H1 (cell line): ENCODE measurements around the gene ATP7A. TPM values are rescaled to one million over a fixed set of nuclear protein-coding genes. Genes with fewer than 3 reads are reported as not detected.

Source experiments
- CTCF ChIA-PET: fragments of 300-600 bp; sonication (Branson Sonifier 250); formaldehyde crosslinking; loops from one replicate; lab custom pipeline; 2021; ENCODE audit not compliant: partially characterized antibody; lab: Charles Lee
- POLR2A ChIA-PET: fragments of 300-600 bp; sonication (Branson Sonifier 250); formaldehyde crosslinking; loops from one replicate; lab custom pipeline; 2021; ENCODE audit warnings: inconsistent platforms; ENCODE audit not compliant: partially characterized antibody; lab: Charles Lee
- DNase-seq, 2 experiments: peaks; one replicate each; pipeline versions ENCODE4 v3.0.0 to v3.0.0-alpha.2; 2010 to 2022; ENCODE audit warnings: low spot score in 2 of 2, low read depth in 1 of 2, mixed read lengths in 1 of 2
- FAIRE-seq: peaks from 2 replicates; lab custom pipeline; 2011; peaks lifted over from hg19 to GRCh38; lab: Jason Lieb, UNC
- H2AFZ ChIP-seq: 2 replicates; pipeline ENCODE4 v1.8.1; 2012; ENCODE audit warnings: low read length, inconsistent platforms
- H2AK5ac ChIP-seq: 2 replicates; pipeline ENCODE4 v1.6.1; 2013; ENCODE audit warnings: low read depth, low read length
- H2BK120ac ChIP-seq: replicated peaks from 2 replicates; pipeline ENCODE3; 2013; ENCODE audit warnings: low read depth, low read length, inconsistent platforms
- H2BK12ac ChIP-seq: 2 replicates; pipeline ENCODE4 v1.6.1; 2013; ENCODE audit warnings: low read depth, low read length
- H2BK15ac ChIP-seq: 2 replicates; pipeline ENCODE4 v1.6.1; 2013; ENCODE audit warnings: low read length
- H2BK20ac ChIP-seq: 2 replicates; pipeline ENCODE4 v1.6.1; 2013; ENCODE audit warnings: low read length
- H2BK5ac ChIP-seq: 2 replicates; pipeline ENCODE4 v1.6.1; 2013; ENCODE audit warnings: low read depth, low read length
- H3K14ac ChIP-seq: 2 replicates; pipeline ENCODE4 v1.6.1; 2013; ENCODE audit warnings: inconsistent platforms; ENCODE audit not compliant: insufficient read length
- H3K18ac ChIP-seq: 2 replicates; pipeline ENCODE4 v1.6.1; 2013; ENCODE audit warnings: low read length; ENCODE audit errors: extremely low read depth
- H3K23ac ChIP-seq: 2 replicates; pipeline ENCODE4 v1.6.1; 2013; ENCODE audit warnings: inconsistent platforms; ENCODE audit not compliant: insufficient read length
- H3K23me2 ChIP-seq: 2 replicates; pipeline ENCODE4 v1.6.1; 2013; ENCODE audit warnings: low read depth, low read length
- H3K27ac ChIP-seq: 2 replicates; pipeline ENCODE4 v1.6.1; 2011; ENCODE audit warnings: low read depth, low read length, inconsistent platforms
- H3K27me3 ChIP-seq, 4 experiments: replicated peaks in 1 of 4; 1 replicate in 1 of 4; 2 replicates in 3 of 4; pipeline versions ENCODE4 v1.6.1 to v1.8.1; 2011 to 2013; ENCODE audit warnings: low read length in 3 of 4, mild to moderate bottlenecking in 3 of 4, inconsistent platforms in 2 of 4, mixed read lengths in 2 of 4, moderate library complexity in 1 of 4; ENCODE audit not compliant: control insufficient read depth in 3 of 4, insufficient read depth in 3 of 4; ENCODE audit errors: extremely low read depth in 1 of 4
- H3K36me3 ChIP-seq, 4 experiments: 2 replicates each; pipeline versions ENCODE4 v1.6.1 to v1.8.1; 2011 to 2013; ENCODE audit warnings: mild to moderate bottlenecking in 4 of 4, low read length in 3 of 4, moderate library complexity in 2 of 4, control low read depth in 1 of 4, inconsistent platforms in 1 of 4; ENCODE audit not compliant: insufficient read depth in 4 of 4, control insufficient read depth in 2 of 4
- H3K4ac ChIP-seq: replicated peaks from 2 replicates; pipeline ENCODE3; 2013; ENCODE audit warnings: low read length, low read depth, mixed read lengths, inconsistent platforms; ENCODE audit not compliant: insufficient read length
- H3K4me1 ChIP-seq, 4 experiments: replicated peaks in 1 of 4; 1 replicate in 1 of 4; 2 replicates in 3 of 4; pipeline versions ENCODE4 v1.6.1 to v1.8.1; 2011 to 2013; ENCODE audit warnings: low read length in 3 of 4, inconsistent platforms in 2 of 4, mixed read lengths in 1 of 4; ENCODE audit not compliant: insufficient read depth in 4 of 4, control insufficient read depth in 3 of 4
- H3K4me2 ChIP-seq, 2 experiments: 2 replicates each; pipeline versions ENCODE4 v1.6.1 to v1.8.1; 2011 to 2013; ENCODE audit warnings: low read depth in 2 of 2, low read length in 2 of 2, control low read depth in 1 of 2, inconsistent platforms in 1 of 2, mild to moderate bottlenecking in 1 of 2; ENCODE audit not compliant: insufficient read depth in 1 of 2
- H3K4me3 ChIP-seq, 4 experiments: fragments of 200-600, 300-600 bp in 1 of 4; sonication (generic), shearing (Covaris generic), sonication (Bioruptor Twin) in 1 of 4; 2 replicates each; pipeline versions ENCODE4 v1.5.1 to v1.8.1; 2011 to 2016; ENCODE audit warnings: low read length in 4 of 4, low read depth in 3 of 4, control low read depth in 2 of 4, inconsistent platforms in 2 of 4, mild to moderate bottlenecking in 2 of 4, mixed read lengths in 1 of 4, moderate library complexity in 1 of 4; ENCODE audit not compliant: insufficient read depth in 2 of 4; ENCODE audit errors: extremely low read depth in 1 of 4
- H3K56ac ChIP-seq: replicated peaks from 2 replicates; pipeline ENCODE3; 2013; ENCODE audit warnings: low read depth, mild to moderate bottlenecking, mixed read lengths, low read length, inconsistent platforms; ENCODE audit not compliant: insufficient read length
- H3K79me1 ChIP-seq: 2 replicates; pipeline ENCODE4 v1.6.1; 2013; ENCODE audit warnings: low read depth, low read length, control low read depth
- H3K79me2 ChIP-seq, 2 experiments: 2 replicates each; pipeline versions ENCODE4 v1.6.1 to v1.8.1; 2012 to 2013; ENCODE audit warnings: low read length in 2 of 2, mild to moderate bottlenecking in 2 of 2, inconsistent platforms in 1 of 2; ENCODE audit not compliant: insufficient read depth in 2 of 2, control insufficient read depth in 1 of 2
- H3K9ac ChIP-seq, 4 experiments: replicated peaks in 1 of 4; 1 replicate in 1 of 4; 2 replicates in 3 of 4; pipeline versions ENCODE4 v1.6.1 to v1.8.1; 2011 to 2013; ENCODE audit warnings: low read depth in 3 of 4, low read length in 3 of 4, control low read depth in 2 of 4, mild to moderate bottlenecking in 2 of 4, moderate library complexity in 2 of 4, inconsistent platforms in 1 of 4; ENCODE audit errors: extremely low read depth in 1 of 4
- H3K9me3 ChIP-seq, 2 experiments: 2 replicates each; pipeline versions ENCODE4 v1.6.1 to v1.8.1; 2012 to 2013; ENCODE audit warnings: mild to moderate bottlenecking in 2 of 2, moderate library complexity in 2 of 2, control low read depth in 1 of 2, inconsistent platforms in 1 of 2, low read depth in 1 of 2, low read length in 1 of 2, mixed read lengths in 1 of 2; ENCODE audit not compliant: insufficient read depth in 2 of 2
- H4K20me1 ChIP-seq, 2 experiments: replicated peaks in 1 of 2; 2 replicates each; pipeline versions ENCODE3 to v1.8.1; 2011 to 2013; ENCODE audit warnings: inconsistent platforms in 2 of 2, low read length in 2 of 2, mild to moderate bottlenecking in 1 of 2; ENCODE audit not compliant: insufficient read depth in 2 of 2, control insufficient read depth in 1 of 2
- H4K5ac ChIP-seq: 2 replicates; pipeline ENCODE4 v1.6.1; 2013; ENCODE audit warnings: low read length, low read depth, mixed read lengths, inconsistent platforms; ENCODE audit not compliant: insufficient read length
- H4K8ac ChIP-seq: 2 replicates; pipeline ENCODE4 v1.8.0; 2013; ENCODE audit warnings: mild to moderate bottlenecking, moderate library complexity, low read length, inconsistent platforms; ENCODE audit not compliant: insufficient read depth; ENCODE audit errors: extremely low read depth
- H4K91ac ChIP-seq: replicated peaks from 2 replicates; pipeline ENCODE3; 2013; ENCODE audit warnings: low read length, mixed read lengths, inconsistent platforms; ENCODE audit not compliant: insufficient read length
- BACH1 ChIP-seq: IDR thresholded peaks from 2 replicates; pipeline ENCODE4 v1.6.1; 2012; ENCODE audit warnings: low read length, improper control_type of control experiment
- CBX5 ChIP-seq: fragments of 300-800, 300-1000 bp; sonication (generic); IDR thresholded peaks from 2 replicates; pipeline ENCODE4 v1.7.1; 2016; ENCODE audit warnings: antibody characterized with exemption, low read length, low read depth
- CEBPB ChIP-seq: IDR thresholded peaks from 2 replicates; pipeline ENCODE4 v1.6.1; 2012; ENCODE audit warnings: low read depth, low read length
- CTBP2 ChIP-seq: IDR thresholded peaks from 2 replicates; pipeline ENCODE4 v1.7.0; 2011; ENCODE audit warnings: borderline replicate concordance, mild to moderate bottlenecking, moderate library complexity, mixed read lengths, low read length; ENCODE audit not compliant: insufficient read depth, insufficient read length
- HDAC2 ChIP-seq, 2 experiments: fragments of 300-600 bp in 1 of 2; sonication (generic) in 1 of 2; IDR thresholded peaks; 2 replicates each; pipeline ENCODE4 v1.6.1; 2011 to 2012; ENCODE audit warnings: low read depth in 2 of 2, low read length in 2 of 2, mild to moderate bottlenecking in 2 of 2, moderate library complexity in 2 of 2, borderline replicate concordance in 1 of 2, inconsistent platforms in 1 of 2
- JUN ChIP-seq: IDR thresholded peaks from 2 replicates; pipeline ENCODE4 v1.6.1; 2011; ENCODE audit warnings: low read depth, mild to moderate bottlenecking, improper control_type of control experiment, low read length
- MAFK ChIP-seq: IDR thresholded peaks from 2 replicates; pipeline ENCODE4 v1.6.1; 2012; ENCODE audit warnings: low read depth, mild to moderate bottlenecking, improper control_type of control experiment, low read length
- PHF8 ChIP-seq: fragments of 200-600 bp; sonication (generic); conservative IDR thresholded peaks from 2 replicates; pipeline ENCODE4 v1.7.1; 2012; ENCODE audit warnings: low read depth, mild to moderate bottlenecking, inconsistent platforms, low read length, moderate library complexity
- POU5F1 ChIP-seq: IDR thresholded peaks from 2 replicates; pipeline ENCODE4 v1.6.1; 2011; ENCODE audit warnings: low read depth, mild to moderate bottlenecking, low read length, moderate library complexity
- RFX5 ChIP-seq: IDR thresholded peaks from 2 replicates; pipeline ENCODE4 v1.6.1; 2011; ENCODE audit warnings: low read depth, low read length, improper control_type of control experiment, borderline replicate concordance
- SAP30 ChIP-seq: fragments of 300-600 bp; sonication (generic); IDR thresholded peaks from 2 replicates; pipeline ENCODE4 v1.7.1; 2012; ENCODE audit warnings: low read length, moderate library complexity, mild to moderate bottlenecking, inconsistent platforms; ENCODE audit not compliant: insufficient read depth, insufficient replicate concordance
- SIN3A ChIP-seq, 2 experiments: IDR thresholded peaks in 1 of 2; conservative IDR thresholded peaks in 1 of 2; 2 replicates each; pipeline ENCODE4 v1.6.1; 2011 to 2012; ENCODE audit warnings: low read length in 2 of 2, improper control_type of control experiment in 1 of 2, low read depth in 1 of 2, mild to moderate bottlenecking in 1 of 2
- SIRT6 ChIP-seq: IDR thresholded peaks from one replicate; pipeline ENCODE4 v1.7.1; 2012; ENCODE audit warnings: low read length, inconsistent platforms
- SP1 ChIP-seq: IDR thresholded peaks from 2 replicates; pipeline ENCODE4 v1.6.1; 2011; ENCODE audit warnings: low read depth, low read length
- WGBS, 2 experiments: shearing (Covaris generic) in 1 of 2; methylation state at CpG; one replicate each; pipeline versions ENCODE4 v1.1.6 to v1.1.7; 2013 to 2015; ENCODE audit warnings: low lambda C conversion rate in 2 of 2, mixed read lengths in 2 of 2, inconsistent platforms in 1 of 2, low coverage in 1 of 2, missing lambda C conversion rate in 1 of 2; ENCODE audit not compliant: insufficient replicate concordance in 2 of 2, insufficient coverage in 1 of 2, insufficient read length in 1 of 2; ENCODE audit errors: extremely low coverage in 1 of 2, missing lambda C conversion rate in 1 of 2; 5-methylcytosine and 5-hydroxymethylcytosine counted together
- polyA plus RNA-seq, 7 experiments: library from polyadenylated mRNA; depleted of rRNA in 3 of 7; stranded (reverse) in 5 of 7; unstranded in 2 of 7; fragments of >200 nt in 5 of 7; fragments of 200-250 nt in 2 of 7; gene quantifications; 1 replicate in 5 of 7; 2 replicates in 1 of 7; 4 replicates in 1 of 7; pipeline versions ENCODE4 v1.2.1 to v1.2.3, GENCODE V29; 2011 to 2013; ENCODE audit warnings: missing spikeins in 2 of 7, mixed read lengths in 2 of 7
- total RNA-seq: library from RNA; stranded (reverse); fragmentation: NEBNext Ultra II Directional; extraction: Animal tissue kit (Norgen Biotek cat#: 25700); gene quantifications from 2 replicates; pipeline ENCODE4 v1.2.1, GENCODE V29; 2021

The ATP7A gene
- total and polyA plus RNA-seq, 2 of the 8 experiments (the other 6 are each of a cell fraction or from before 2014, with no cell fraction given): 0.73 to 2.8 TPM

GRCh38 chrX:78064152-78064551 is 153.7 kb downstream of the ATP7A start:
- no peak overlapping the region for H3K14ac ChIP-seq
- WGBS, 2 experiments: 82% methylated on average over 4 of the region's 4 CpGs; no CpG with 5 or more reads in 1 of the 2 experiments
- H2AFZ ChIP-seq: no peak overlapping the region
- H3K4me3 ChIP-seq: no peak overlapping the region
- no peak overlapping the region for H2AK5ac ChIP-seq
- H4K91ac ChIP-seq: no peak overlapping the region
- peaks cover 2 to 5% of the 10 kb centered on the region in 2 experiments; a peak in 1 of 4 replicates for H3K9me3 ChIP-seq
- no peak overlapping the region for H3K9ac ChIP-seq
- no peak overlapping the region for H4K5ac ChIP-seq
- POLR2A ChIA-PET: no interaction called here
- H3K79me1 ChIP-seq: no peaks in the 10 kb centered on the region
- H3K4me2 ChIP-seq: no peak overlapping the region
- no peak overlapping the region for H3K56ac ChIP-seq
- H3K18ac ChIP-seq: no peak overlapping the region
- no peak overlapping the region for H2BK20ac ChIP-seq
- CTCF ChIA-PET: interaction anchor here (0.6 kb wide), 1 partner anchor 1507 kb away, joined by 3 read pairs; no protein-coding TSS in a partner anchor
- DNase-seq (no peak), FAIRE-seq (no peak)
- H3K23ac ChIP-seq: no peak overlapping the region
- no peak overlapping the region for H3K4ac ChIP-seq
- no peaks in the 10 kb centered on the region for H4K20me1 ChIP-seq
- no peak overlapping the region for H3K27ac ChIP-seq
- no peak overlapping the region for H4K8ac ChIP-seq
- no peaks in the 10 kb centered on the region for H3K36me3 ChIP-seq
- H2BK5ac ChIP-seq: no peak overlapping the region
- H2BK12ac ChIP-seq: no peak overlapping the region
- TF ChIP-seq SIRT6: no peak
- no peak for TF ChIP-seq SAP30
- TF ChIP-seq CEBPB: no peak
- TF ChIP-seq MAFK: no peak
- TF ChIP-seq JUN: no peak
- no peak for TF ChIP-seq RFX5
- no peak for TF ChIP-seq PHF8
- no peak for TF ChIP-seq BACH1
- no peak for TF ChIP-seq CTBP2
- TF ChIP-seq POU5F1: no peak
- TF ChIP-seq SIN3A (conservative IDR thresholded peaks at IDR 0.05 in 1 of 2, IDR thresholded peaks at IDR 0.05 in 1 of 2; ENCODE audit: low read depth in 1 of 2, low read length in 2 of 2): no peak
- no peak for TF ChIP-seq SP1
- TF ChIP-seq CBX5: no peak
- no peak for TF ChIP-seq HDAC2 (IDR thresholded peaks at IDR 0.05; ENCODE audit: borderline replicate concordance in 1 of 2, low read depth in 2 of 2, low read length in 2 of 2)
- H3K23me2 ChIP-seq: no peaks in the 10 kb centered on the region
- H3K4me1 ChIP-seq: no peaks in the 10 kb centered on the region
- no peaks in the 10 kb centered on the region for H3K27me3 ChIP-seq
- no peaks in the 10 kb centered on the region for H3K79me2 ChIP-seq
- no peak overlapping the region for H2BK120ac ChIP-seq
- no peak overlapping the region for H2BK15ac ChIP-seq
